Activated CD8-positive, alpha-beta T cell treated with anti-CD3 and anti-CD28 coated beads for 36 hours (primary cell): Measurements from ENCODE around the gene ADSS1. TPM values are rescaled to one million over a fixed set of nuclear protein-coding genes. Genes with fewer than 3 reads are reported as not detected.

ENCODE experiments used
- ATAC-seq: fragments of 200-7000 bp; cut with Tn5 transposase; one replicate; pipeline ENCODE4 v1.10.0; 2021; ENCODE audit warnings: mild to moderate bottlenecking, moderate library complexity
- CTCF ChIA-PET: fragments of 350-600 bp; sonication (Branson Sonifier 250); formaldehyde crosslinking; loops from one replicate; lab custom pipeline; 2021; ENCODE audit warnings: antibody characterized with exemption; lab: Charles Lee
- POLR2A ChIA-PET: fragments of 350-600 bp; sonication (Branson Sonifier 250); formaldehyde crosslinking; loops from one replicate; lab custom pipeline; 2021; ENCODE audit warnings: antibody characterized with exemption; lab: Charles Lee
- DNase-seq: peaks from one replicate; pipeline ENCODE4 v3.0.0-alpha.2; 2020
- H3K27ac Mint-ChIP-seq: one replicate; pipeline ENCODE4 v1.8.0; 2021; ENCODE audit warnings: mild to moderate bottlenecking, mixed read lengths
- H3K27me3 Mint-ChIP-seq: one replicate; pipeline ENCODE4 v1.8.0; 2021; ENCODE audit warnings: mixed read lengths
- H3K36me3 Mint-ChIP-seq: one replicate; pipeline ENCODE4 v1.8.0; 2021; ENCODE audit warnings: low read depth, mixed read lengths
- H3K4me1 Mint-ChIP-seq: one replicate; pipeline ENCODE4 v1.8.0; 2021; ENCODE audit warnings: low read depth, mixed read lengths
- H3K4me3 Mint-ChIP-seq: one replicate; pipeline ENCODE4 v1.8.0; 2021; ENCODE audit warnings: mild to moderate bottlenecking, moderate library complexity, mixed read lengths
- H3K9me3 Mint-ChIP-seq: one replicate; pipeline ENCODE4 v1.8.0; 2021; ENCODE audit warnings: mixed read lengths
- CTCF ChIP-seq: fragments of 200-600 bp; IDR thresholded peaks from one replicate; pipeline ENCODE4 v1.8.0; 2022; ENCODE audit warnings: antibody characterized with exemption, mild to moderate bottlenecking
- intact Hi-C: fragments of 100-400 bp; cut with micrococcal nuclease; formaldehyde crosslinking; loops from one replicate; pipeline ENCODE4 v1.10.0; 2022
- total RNA-seq, 2 experiments: library from RNA; stranded (reverse); gene quantifications; one replicate each; pipeline ENCODE4 v1.2.3, GENCODE V29; 2021

The ADSS1 gene
- total RNA-seq, 2 experiments from 2014 or later, result 2.7 to 3.0 TPM

DNA sequence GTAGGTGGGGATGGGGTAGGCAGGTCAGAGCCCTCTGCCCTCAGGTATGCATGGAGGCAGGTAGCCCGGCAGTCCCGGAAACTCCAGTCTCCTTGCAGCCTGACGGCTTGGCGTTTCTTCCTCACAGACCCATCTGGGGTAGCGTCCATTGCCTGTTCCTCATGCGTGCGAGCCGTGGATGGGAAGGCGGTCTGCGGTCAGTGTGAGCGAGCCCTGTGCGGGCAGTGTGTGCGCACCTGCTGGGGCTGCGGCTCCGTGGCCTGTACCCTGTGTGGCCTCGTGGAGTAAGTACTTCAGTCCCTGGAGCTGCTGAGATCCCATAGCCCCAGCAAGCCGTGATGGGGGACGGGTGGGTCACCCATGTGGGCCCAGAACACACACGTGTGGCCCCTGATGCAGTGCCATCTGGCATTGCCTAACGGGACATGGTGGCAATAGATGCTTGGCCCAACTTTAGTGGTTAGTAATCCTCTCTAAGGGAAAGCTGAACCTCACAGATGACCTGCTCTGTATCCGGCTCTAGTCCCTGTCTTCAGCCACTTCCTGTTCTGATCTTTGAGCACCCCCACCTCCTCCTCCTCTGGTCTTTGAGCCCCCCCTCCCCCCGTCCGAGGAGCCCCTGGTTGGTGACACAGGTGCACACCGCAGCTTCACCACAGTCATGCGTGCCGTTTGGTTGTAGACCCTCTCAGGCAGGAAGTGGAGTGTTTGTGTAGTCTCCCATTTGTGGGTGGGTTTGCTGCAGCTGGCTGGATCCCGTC is 32.6 kb downstream of the ADSS1 start:
- H3K27ac Mint-ChIP-seq, result peak overlapping the region; percentile 88
- ChIA-PET CTCF (interaction anchor here (1.0 to 1.9 kb wide), 4 partner anchors 12 to 71 kb away, joined by 4 to 10 read pairs (median 5); no protein-coding TSS in a partner anchor), POLR2A (interaction anchor here (0.8 to 1.1 kb wide), 4 partner anchors 10 to 40 kb away, joined by 3 to 4 read pairs (median 3); no protein-coding TSS in a partner anchor)
- no peaks in the 10 kb centered on the region for H3K27me3 Mint-ChIP-seq
- H3K9me3 Mint-ChIP-seq, result no peaks in the 10 kb centered on the region
- peak; percentile 71 for DNase-seq
- no peak for TF ChIP-seq CTCF
- H3K4me3 Mint-ChIP-seq, result no peak overlapping the region
- H3K36me3 Mint-ChIP-seq, result peaks cover 42% of the 10 kb centered on the region
- H3K4me1 Mint-ChIP-seq, result peaks cover 39% of the 10 kb centered on the region
- ATAC-seq, result no peak
- intact Hi-C loops, result no loop called here

GRCh38 chr14:104757238-104757585 is 33.2 kb downstream of the ADSS1 start:
- peaks cover 46% of the 10 kb centered on the region for H3K36me3 Mint-ChIP-seq
- ChIA-PET POLR2A (interaction anchor here (0.8 to 1.1 kb wide), 4 partner anchors 9 to 39 kb away, joined by 3 to 4 read pairs (median 3); no protein-coding TSS in a partner anchor), CTCF (interaction anchor here (0.7 to 1.9 kb wide), 5 partner anchors 11 to 70 kb away, joined by 4 to 10 read pairs (median 4); no protein-coding TSS in a partner anchor)
- no peak for TF ChIP-seq CTCF
- H3K4me3 Mint-ChIP-seq, result no peak overlapping the region
- H3K9me3 Mint-ChIP-seq, result no peaks in the 10 kb centered on the region
- H3K27me3 Mint-ChIP-seq, result no peaks in the 10 kb centered on the region
- intact Hi-C loops, result no loop called here
- H3K4me1 Mint-ChIP-seq, result peaks cover 39% of the 10 kb centered on the region
- DNase-seq (no peak), ATAC-seq (no peak)
- H3K27ac Mint-ChIP-seq, result peak overlapping the region; percentile 88

GRCh38 chr14:104757681-104758392 is 33.8 kb downstream of the ADSS1 start:
- no peak for ATAC-seq
- TF ChIP-seq CTCF, result no peak
- Mint-ChIP-seq H3K4me1 (peaks cover 39% of the 10 kb centered on the region), H3K4me3 (no peak overlapping the region), H3K27me3 (no peaks in the 10 kb centered on the region), H3K9me3 (no peaks in the 10 kb centered on the region), H3K36me3 (peaks cover 48% of the 10 kb centered on the region), H3K27ac (peak overlapping the region; percentile 88)
- DNase-seq, result no peak
- intact Hi-C loops, result no loop called here
- ChIA-PET CTCF (interaction anchor here (0.7 to 1.9 kb wide), 4 partner anchors 11 to 70 kb away, joined by 4 to 10 read pairs (median 5); no protein-coding TSS in a partner anchor), POLR2A (interaction anchor here (1.0 to 1.1 kb wide), 3 partner anchors 11 to 38 kb away, joined by 3 to 4 read pairs (median 3); no protein-coding TSS in a partner anchor)

- H3K4me3 Mint-ChIP-seq, result no peak overlapping the region
- DNase-seq (no peak), ATAC-seq (no peak)
- TF ChIP-seq CTCF, result no peak
- H3K36me3 Mint-ChIP-seq, result peaks cover 41% of the 10 kb centered on the region
- no peaks in the 10 kb centered on the region for H3K9me3 Mint-ChIP-seq
- H3K4me1 Mint-ChIP-seq, result peaks cover 31% of the 10 kb centered on the region
- ChIA-PET POLR2A (interaction anchor here (0.6 to 1.3 kb wide), 3 partner anchors 11 to 463 kb away, joined by 3 read pairs; no protein-coding TSS in a partner anchor), CTCF (interaction anchor here (0.6 to 2.2 kb wide), 3 partner anchors 9 to 1366 kb away, joined by 3 to 10 read pairs (median 4); no protein-coding TSS in a partner anchor)
- intact Hi-C loops, result no loop called here
- H3K27me3 Mint-ChIP-seq, result no peaks in the 10 kb centered on the region
- peak overlapping the region; percentile 16 for H3K27ac Mint-ChIP-seq
Measured at GRCh38 chr14:104758981-104759969, 35.2 kb downstream of the ADSS1 start.
